GM19099 (cell line): ENCODE results near the gene SYNGR4.

Experiments used
- POLR2A ChIP-seq: IDR thresholded peaks from 3 replicates; pipeline ENCODE4 v1.6.1; 2011; ENCODE audit warnings: low read depth; ENCODE audit not compliant: insufficient read length; ENCODE audit errors: extremely low read depth

SYNGR4 gene

GRCh38 chr19:48355365-48355954, 8.7 kb upstream of the SYNGR4 start:
- TF ChIP-seq POLR2A = no peak

- TF ChIP-seq POLR2A = no peak
Measured at GRCh38 chr19:48359123-48359522, 5.0 kb upstream of the SYNGR4 start.

- no peak for TF ChIP-seq POLR2A
Measured at GRCh38 chr19:48361912-48362311, 2.3 kb upstream of the SYNGR4 start.

- peak; percentile 43 for TF ChIP-seq POLR2A
Measured at GRCh38 chr19:48362716-48363499, 1.3 kb upstream of the SYNGR4 start.

GRCh38 chr19:48363500-48363809, 712 bp upstream of the SYNGR4 start:
- TF ChIP-seq POLR2A = peak; percentile 29

- TF ChIP-seq POLR2A = no peak
Measured at GRCh38 chr19:48364598-48365348, 606 bp downstream of the SYNGR4 start.

GRCh38 chr19:48365602-48366001, 1.4 kb downstream of the SYNGR4 start:
- no peak for TF ChIP-seq POLR2A

GRCh38 chr19:48367855-48368254, 3.7 kb downstream of the SYNGR4 start:
- TF ChIP-seq POLR2A = no peak

- no peak for TF ChIP-seq POLR2A
Measured at GRCh38 chr19:48368936-48369335, 4.8 kb downstream of the SYNGR4 start.

- no peak for TF ChIP-seq POLR2A
Measured at GRCh38 chr19:48370955-48371354, 6.8 kb downstream of the SYNGR4 start.

- no peak for TF ChIP-seq POLR2A
Measured at GRCh38 chr19:48371367-48371766, 7.2 kb downstream of the SYNGR4 start.

- TF ChIP-seq POLR2A = no peak
Measured at GRCh38 chr19:48372904-48373303, 8.7 kb downstream of the SYNGR4 start.

- no peak for TF ChIP-seq POLR2A
Measured at GRCh38 chr19:48373567-48373966, 9.4 kb downstream of the SYNGR4 start.

- TF ChIP-seq POLR2A = no peak
Measured at GRCh38 chr19:48378194-48378570, 14.0 kb downstream of the SYNGR4 start.

- TF ChIP-seq POLR2A = no peak
Measured at GRCh38 chr19:48379058-48379457, 14.9 kb downstream of the SYNGR4 start.
